WTC11 (cell line): ENCODE data around the gene GCDH. TPM values are rescaled to one million over a fixed set of nuclear protein-coding genes. Genes with fewer than 3 reads are reported as not detected.

ENCODE experiments used
- CREB1 ChIP-seq: sonication (generic); formaldehyde crosslinking; IDR thresholded peaks from 2 replicates; pipeline ENCODE4 v1.8.0; 2023; ENCODE audit warnings: mild to moderate bottlenecking, missing genetic modification reagents
- CTCF ChIP-seq: fragments of 200-600 bp; IDR thresholded peaks from 2 replicates; pipeline ENCODE4 v1.8.0; 2022; ENCODE audit warnings: antibody characterized with exemption
- ESRRA ChIP-seq: sonication (generic); formaldehyde crosslinking; IDR thresholded peaks from 2 replicates; pipeline ENCODE4 v1.8.1; 2022; ENCODE audit warnings: mild to moderate bottlenecking, missing genetic modification reagents, borderline replicate concordance
- FOXJ3 ChIP-seq: sonication (generic); formaldehyde crosslinking; IDR thresholded peaks from 2 replicates; pipeline ENCODE4 v1.9.0; 2021; ENCODE audit warnings: missing genetic modification reagents, mild to moderate bottlenecking, borderline replicate concordance
- FOXK1 ChIP-seq: sonication (generic); formaldehyde crosslinking; IDR thresholded peaks from 2 replicates; pipeline ENCODE4 v1.8.0; 2022; ENCODE audit warnings: mild to moderate bottlenecking, moderate library complexity, missing genetic modification reagents
- GABPB1 ChIP-seq: sonication (generic); formaldehyde crosslinking; IDR thresholded peaks from 2 replicates; pipeline ENCODE4 v1.8.1; 2023; ENCODE audit warnings: mild to moderate bottlenecking, missing genetic modification reagents
- GRHL2 ChIP-seq: fragments of 250-450 bp; sonication (Bioruptor Pico); IDR thresholded peaks from 2 replicates; pipeline ENCODE4 v1.8.0; 2022; ENCODE audit warnings: mild to moderate bottlenecking, moderate library complexity; ENCODE audit not compliant: insufficient replicate concordance, severe bottlenecking
- HMGA2 ChIP-seq: fragments of 250-450 bp; sonication (Bioruptor Pico); IDR thresholded peaks from 2 replicates; pipeline ENCODE4 v1.4.0; 2021; ENCODE audit warnings: mild to moderate bottlenecking, moderate library complexity
- IRF2 ChIP-seq: sonication (generic); formaldehyde crosslinking; IDR thresholded peaks from 2 replicates; pipeline ENCODE4 v1.8.0; 2022; ENCODE audit warnings: low read depth, missing genetic modification reagents, borderline replicate concordance
- MXD4 ChIP-seq: fragments of 250-450 bp; sonication (Bioruptor Pico); IDR thresholded peaks from 2 replicates; pipeline ENCODE4 v1.8.0; 2021; ENCODE audit warnings: mild to moderate bottlenecking, moderate library complexity, borderline replicate concordance
- MYBL2 ChIP-seq: sonication (generic); formaldehyde crosslinking; IDR thresholded peaks from 2 replicates; pipeline ENCODE4 v1.8.1; 2023; ENCODE audit warnings: mild to moderate bottlenecking, moderate library complexity, missing genetic modification reagents
- NR3C1 ChIP-seq: sonication (generic); formaldehyde crosslinking; conservative IDR thresholded peaks from 2 replicates; pipeline ENCODE4 v1.8.1; 2023; ENCODE audit warnings: low read depth, mild to moderate bottlenecking, missing genetic modification reagents
- RORB ChIP-seq: fragments of 250-450 bp; sonication (Bioruptor Pico); IDR thresholded peaks from 2 replicates; pipeline ENCODE4 v1.9.0; 2021; ENCODE audit warnings: mild to moderate bottlenecking
- TCF7 ChIP-seq: sonication (generic); formaldehyde crosslinking; IDR thresholded peaks from 2 replicates; pipeline ENCODE4 v1.8.0; 2022; ENCODE audit warnings: mild to moderate bottlenecking, low read depth, missing genetic modification reagents, moderate library complexity
- TP53 ChIP-seq: sonication (generic); formaldehyde crosslinking; IDR thresholded peaks from 2 replicates; pipeline ENCODE4 v1.8.1; 2023; ENCODE audit warnings: mild to moderate bottlenecking, missing genetic modification reagents
- ZMAT4 ChIP-seq: fragments of 250-450 bp; sonication (Bioruptor Pico); IDR thresholded peaks from 2 replicates; pipeline ENCODE4 v1.9.0; 2021; ENCODE audit warnings: mild to moderate bottlenecking
- ZNF416 ChIP-seq: fragments of 250-450 bp; sonication (Bioruptor Pico); IDR thresholded peaks from 2 replicates; pipeline ENCODE4 v1.9.0; 2021; ENCODE audit warnings: mild to moderate bottlenecking, inconsistent platforms
- ZSCAN18 ChIP-seq: fragments of 250-450 bp; sonication (Bioruptor Pico); IDR thresholded peaks from 2 replicates; pipeline ENCODE4 v2.1.2; 2022; ENCODE audit warnings: mild to moderate bottlenecking, moderate library complexity
- total RNA-seq: library from RNA; stranded (reverse); gene quantifications from 3 replicates; pipeline ENCODE4 v1.2.3, GENCODE V29; 2021
- TF ChIP-seq, protein P1 (sequence below): sonication (generic); formaldehyde crosslinking; IDR thresholded peaks from 2 replicates; pipeline ENCODE4 v1.8.0; 2023; ENCODE audit warnings: missing genetic modification reagents
- TF ChIP-seq, protein P2 (sequence below): fragments of 250-450 bp; sonication (Bioruptor Pico); conservative IDR thresholded peaks from 2 replicates; pipeline ENCODE4 v1.9.0; 2021; ENCODE audit warnings: mild to moderate bottlenecking
- TF ChIP-seq, protein P3 (sequence below): sonication (generic); formaldehyde crosslinking; IDR thresholded peaks from 2 replicates; pipeline ENCODE4 v1.8.0; 2022; ENCODE audit warnings: mild to moderate bottlenecking, missing genetic modification reagents
- TF ChIP-seq, protein P4 (sequence below): sonication (generic); formaldehyde crosslinking; IDR thresholded peaks from 2 replicates; pipeline ENCODE4 v1.8.1; 2022; ENCODE audit warnings: low read depth, missing genetic modification reagents, borderline replicate concordance
- TF ChIP-seq, protein P5 (sequence below): sonication (generic); formaldehyde crosslinking; IDR thresholded peaks from 2 replicates; pipeline ENCODE4 v1.8.0; 2022; ENCODE audit warnings: mild to moderate bottlenecking, missing genetic modification reagents

Gene GCDH
- total RNA-seq, 1 experiment from 2014 or later = 69.0 TPM

GRCh38 chr19:12937927-12938778 lies 47.2 kb downstream of the GCDH start, which contains the start of gene CALR (continued):
- TF ChIP-seq MXD4 (no peak), ZNF416 (CRISPR knock-in tag) (no peak), ZMAT4 (CRISPR knock-in tag) (no peak), TCF7 (no peak), TP53 (CRISPR knock-in tag) (0 out of 2 replicates have a peak, but pooled peaks have one; percentile 55), NR3C1 (CRISPR knock-in tag) (no peak), CTCF (no peak), ESRRA (no peak), HMGA2 (CRISPR knock-in tag) (no peak), GABPB1 (CRISPR knock-in tag) (peak; percentile 62), CREB1 (CRISPR knock-in tag) (no peak), RORB (no peak), MYBL2 (CRISPR knock-in tag) (0 out of 2 replicates have a peak, but pooled peaks have one; percentile 12), FOXJ3 (no peak), GRHL2 (CRISPR knock-in tag) (no peak), ZSCAN18 (CRISPR knock-in tag) (no peak), FOXK1 (CRISPR knock-in tag) (peak; percentile 34; the same call in 1 of the 2 replicates), IRF2 (CRISPR knock-in tag) (no peak)
- TF ChIP-seq, protein P1, sequence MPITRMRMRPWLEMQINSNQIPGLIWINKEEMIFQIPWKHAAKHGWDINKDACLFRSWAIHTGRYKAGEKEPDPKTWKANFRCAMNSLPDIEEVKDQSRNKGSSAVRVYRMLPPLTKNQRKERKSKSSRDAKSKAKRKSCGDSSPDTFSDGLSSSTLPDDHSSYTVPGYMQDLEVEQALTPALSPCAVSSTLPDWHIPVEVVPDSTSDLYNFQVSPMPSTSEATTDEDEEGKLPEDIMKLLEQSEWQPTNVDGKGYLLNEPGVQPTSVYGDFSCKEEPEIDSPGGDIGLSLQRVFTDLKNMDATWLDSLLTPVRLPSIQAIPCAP (CRISPR knock-in tag) = no peak
- TF ChIP-seq, protein P2, sequence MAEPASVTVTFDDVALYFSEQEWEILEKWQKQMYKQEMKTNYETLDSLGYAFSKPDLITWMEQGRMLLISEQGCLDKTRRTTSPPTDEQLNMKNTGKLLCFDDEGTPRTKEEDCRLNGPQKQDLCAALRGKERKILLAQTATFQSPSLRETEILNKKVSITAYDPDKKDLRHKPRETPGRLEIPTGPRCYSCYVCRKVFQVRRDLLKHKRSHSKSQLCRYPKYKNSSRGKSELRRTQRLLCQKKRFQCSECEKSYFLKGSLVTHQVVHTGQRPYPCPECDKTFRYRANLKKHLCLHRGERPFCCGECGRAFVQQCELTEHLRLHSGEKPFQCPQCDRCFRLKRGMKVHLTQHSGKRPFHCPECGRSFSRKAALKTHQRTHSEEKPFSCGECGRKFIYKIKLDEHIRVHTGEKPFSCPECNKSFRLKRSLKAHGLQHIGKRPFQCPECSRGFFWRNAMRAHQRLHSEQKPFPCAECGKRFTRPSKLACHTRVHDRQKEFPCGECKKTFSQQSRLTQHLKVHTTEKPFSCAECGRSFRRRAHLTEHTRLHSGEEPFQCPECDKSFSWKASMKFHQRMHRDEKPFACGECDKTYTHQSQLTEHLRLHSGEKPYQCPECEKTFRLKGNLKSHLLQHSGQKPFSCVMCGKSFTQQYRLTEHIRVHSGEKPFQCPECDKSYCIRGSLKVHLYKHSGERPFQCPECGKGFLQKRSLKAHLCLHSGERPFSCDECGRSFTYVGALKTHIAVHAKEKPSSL (CRISPR knock-in tag) = no peak
- TF ChIP-seq, protein P3, sequence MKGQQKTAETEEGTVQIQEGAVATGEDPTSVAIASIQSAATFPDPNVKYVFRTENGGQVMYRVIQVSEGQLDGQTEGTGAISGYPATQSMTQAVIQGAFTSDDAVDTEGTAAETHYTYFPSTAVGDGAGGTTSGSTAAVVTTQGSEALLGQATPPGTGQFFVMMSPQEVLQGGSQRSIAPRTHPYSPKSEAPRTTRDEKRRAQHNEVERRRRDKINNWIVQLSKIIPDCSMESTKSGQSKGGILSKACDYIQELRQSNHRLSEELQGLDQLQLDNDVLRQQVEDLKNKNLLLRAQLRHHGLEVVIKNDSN (CRISPR knock-in tag) = peak; percentile 91
- TF ChIP-seq, protein P4, sequence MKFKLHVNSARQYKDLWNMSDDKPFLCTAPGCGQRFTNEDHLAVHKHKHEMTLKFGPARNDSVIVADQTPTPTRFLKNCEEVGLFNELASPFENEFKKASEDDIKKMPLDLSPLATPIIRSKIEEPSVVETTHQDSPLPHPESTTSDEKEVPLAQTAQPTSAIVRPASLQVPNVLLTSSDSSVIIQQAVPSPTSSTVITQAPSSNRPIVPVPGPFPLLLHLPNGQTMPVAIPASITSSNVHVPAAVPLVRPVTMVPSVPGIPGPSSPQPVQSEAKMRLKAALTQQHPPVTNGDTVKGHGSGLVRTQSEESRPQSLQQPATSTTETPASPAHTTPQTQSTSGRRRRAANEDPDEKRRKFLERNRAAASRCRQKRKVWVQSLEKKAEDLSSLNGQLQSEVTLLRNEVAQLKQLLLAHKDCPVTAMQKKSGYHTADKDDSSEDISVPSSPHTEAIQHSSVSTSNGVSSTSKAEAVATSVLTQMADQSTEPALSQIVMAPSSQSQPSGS (CRISPR knock-in tag) = no peak
- TF ChIP-seq, protein P5, sequence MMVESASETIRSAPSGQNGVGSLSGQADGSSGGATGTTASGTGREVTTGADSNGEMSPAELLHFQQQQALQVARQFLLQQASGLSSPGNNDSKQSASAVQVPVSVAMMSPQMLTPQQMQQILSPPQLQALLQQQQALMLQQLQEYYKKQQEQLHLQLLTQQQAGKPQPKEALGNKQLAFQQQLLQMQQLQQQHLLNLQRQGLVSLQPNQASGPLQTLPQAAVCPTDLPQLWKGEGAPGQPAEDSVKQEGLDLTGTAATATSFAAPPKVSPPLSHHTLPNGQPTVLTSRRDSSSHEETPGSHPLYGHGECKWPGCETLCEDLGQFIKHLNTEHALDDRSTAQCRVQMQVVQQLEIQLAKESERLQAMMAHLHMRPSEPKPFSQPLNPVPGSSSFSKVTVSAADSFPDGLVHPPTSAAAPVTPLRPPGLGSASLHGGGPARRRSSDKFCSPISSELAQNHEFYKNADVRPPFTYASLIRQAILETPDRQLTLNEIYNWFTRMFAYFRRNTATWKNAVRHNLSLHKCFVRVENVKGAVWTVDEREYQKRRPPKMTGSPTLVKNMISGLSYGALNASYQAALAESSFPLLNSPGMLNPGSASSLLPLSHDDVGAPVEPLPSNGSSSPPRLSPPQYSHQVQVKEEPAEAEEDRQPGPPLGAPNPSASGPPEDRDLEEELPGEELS (CRISPR knock-in tag) = no peak
